B cell (primary cell): Measurements from ENCODE around the gene XRCC6.

Source experiments
- EZH2 ChIP-seq: IDR thresholded peaks from 2 replicates; pipeline ENCODE4 v1.6.1; 2012; ENCODE audit warnings: borderline replicate concordance, low read depth, mild to moderate bottlenecking, moderate library complexity, low read length; ENCODE audit not compliant: insufficient read depth, poor library complexity, severe bottlenecking
- TF ChIP-seq, protein P1 (sequence below): fragments of 200-600 bp; IDR thresholded peaks from one replicate; pipeline ENCODE4 v1.8.0; 2022; ENCODE audit warnings: antibody characterized with exemption, mild to moderate bottlenecking

DNA sequence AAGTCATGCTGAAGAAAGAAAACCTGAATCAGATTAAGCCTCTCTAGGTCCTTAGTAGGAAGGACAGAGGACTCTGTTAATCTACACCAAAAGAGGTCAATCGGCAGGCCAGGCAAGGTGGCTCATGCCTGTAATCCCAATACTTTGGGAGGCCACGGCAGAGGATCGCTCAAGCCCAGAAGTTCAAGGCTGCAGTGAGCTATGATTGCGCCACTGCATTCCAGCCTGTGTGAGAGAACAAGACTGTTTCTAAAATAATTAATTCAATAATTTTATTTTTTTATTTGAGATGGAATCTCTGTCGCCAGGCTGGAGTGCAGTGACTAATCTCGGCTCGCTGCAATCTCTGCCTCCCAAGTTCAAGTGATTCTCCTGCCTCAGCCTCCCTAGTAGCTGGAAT is 4.5 kb downstream of the XRCC6 start:
- no peak for TF ChIP-seq EZH2
- TF ChIP-seq, protein P1, sequence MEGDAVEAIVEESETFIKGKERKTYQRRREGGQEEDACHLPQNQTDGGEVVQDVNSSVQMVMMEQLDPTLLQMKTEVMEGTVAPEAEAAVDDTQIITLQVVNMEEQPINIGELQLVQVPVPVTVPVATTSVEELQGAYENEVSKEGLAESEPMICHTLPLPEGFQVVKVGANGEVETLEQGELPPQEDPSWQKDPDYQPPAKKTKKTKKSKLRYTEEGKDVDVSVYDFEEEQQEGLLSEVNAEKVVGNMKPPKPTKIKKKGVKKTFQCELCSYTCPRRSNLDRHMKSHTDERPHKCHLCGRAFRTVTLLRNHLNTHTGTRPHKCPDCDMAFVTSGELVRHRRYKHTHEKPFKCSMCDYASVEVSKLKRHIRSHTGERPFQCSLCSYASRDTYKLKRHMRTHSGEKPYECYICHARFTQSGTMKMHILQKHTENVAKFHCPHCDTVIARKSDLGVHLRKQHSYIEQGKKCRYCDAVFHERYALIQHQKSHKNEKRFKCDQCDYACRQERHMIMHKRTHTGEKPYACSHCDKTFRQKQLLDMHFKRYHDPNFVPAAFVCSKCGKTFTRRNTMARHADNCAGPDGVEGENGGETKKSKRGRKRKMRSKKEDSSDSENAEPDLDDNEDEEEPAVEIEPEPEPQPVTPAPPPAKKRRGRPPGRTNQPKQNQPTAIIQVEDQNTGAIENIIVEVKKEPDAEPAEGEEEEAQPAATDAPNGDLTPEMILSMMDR: no peak
